A204.1 (cell line): ENCODE data around the gene RIF1.

ENCODE experiments used
- FAIRE-seq: peaks from 2 replicates; lab custom pipeline; 2012; peaks lifted over from hg19 to GRCh38; lab: Jason Lieb, UNC

RIF1 gene

DNA sequence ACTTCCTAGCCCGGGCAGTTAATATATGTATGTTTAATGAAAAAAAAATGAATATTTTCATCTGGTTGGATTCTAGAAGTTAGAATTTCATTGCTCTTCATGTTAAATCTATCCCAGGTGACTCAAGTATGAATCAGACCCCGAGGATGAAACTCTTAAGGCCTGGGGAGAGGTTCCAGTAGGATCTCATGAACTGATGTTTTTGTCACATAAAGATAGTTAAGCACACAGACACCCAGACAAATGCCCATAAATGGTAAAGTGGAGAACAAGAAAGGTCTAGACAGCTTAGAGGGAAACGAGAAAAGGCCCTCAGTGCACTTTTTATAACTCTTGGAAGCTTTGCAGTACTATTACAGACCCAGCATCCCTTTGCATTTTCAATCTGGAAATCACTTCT is 114.1 kb downstream of the RIF1 start:
- FAIRE-seq, result no peak

DNA sequence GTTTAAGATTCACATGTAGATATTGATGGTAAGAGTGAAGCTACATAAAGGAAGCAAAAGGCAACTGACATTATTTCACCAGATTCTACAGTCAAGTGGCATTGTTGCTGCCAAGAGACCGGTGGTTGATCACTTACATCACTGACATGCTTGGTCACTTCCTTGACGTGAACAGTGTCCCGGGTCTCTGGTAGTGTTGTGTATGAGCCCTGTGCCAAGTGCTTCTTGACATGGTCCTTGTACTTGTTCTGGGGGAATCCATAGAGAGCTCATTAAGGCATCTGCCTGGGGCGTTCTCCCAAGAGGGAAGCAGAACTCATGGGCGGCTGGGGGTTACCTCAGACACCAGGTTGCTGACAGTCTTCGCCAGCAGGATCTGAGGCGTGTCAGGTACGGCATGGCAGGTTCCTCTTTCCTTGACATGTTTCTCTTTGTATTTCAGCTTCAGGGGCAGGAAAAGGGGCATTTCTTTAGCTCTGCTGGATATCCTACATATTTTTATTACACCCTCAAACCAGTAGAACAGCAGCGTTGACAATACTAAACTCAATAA is 116.2 kb downstream of the RIF1 start:
- no peak for FAIRE-seq

DNA sequence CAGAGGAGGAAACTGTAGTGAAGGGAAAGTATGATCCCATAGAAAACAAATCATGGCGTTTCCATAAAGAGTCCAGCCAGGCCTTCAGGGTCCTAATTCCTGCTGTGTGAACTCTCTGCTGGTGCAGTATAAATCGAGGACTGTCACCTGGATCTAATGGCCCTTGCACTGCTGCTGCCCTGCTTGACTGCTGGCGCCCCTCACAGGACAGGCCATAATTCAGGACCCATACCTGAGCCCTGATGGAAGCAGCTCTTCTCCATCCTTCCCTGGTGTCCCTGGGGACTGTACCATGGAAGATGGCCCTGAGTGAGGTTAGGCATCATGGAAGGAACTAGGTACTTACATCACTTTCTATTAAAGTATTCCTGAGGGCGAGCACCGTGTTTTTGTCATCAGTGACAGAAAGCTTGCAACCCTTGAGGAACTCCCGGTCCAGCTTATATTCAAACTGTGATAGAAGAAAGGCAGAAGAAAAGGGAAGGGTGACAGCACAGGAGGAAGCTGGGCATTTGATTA is 116.9 kb downstream of the RIF1 start:
- no peak for FAIRE-seq
